GM19025 (cell line): ENCODE results near the gene KCNQ4.

Experiments used
- ATAC-seq: cut with Tn5 transposase; IDR thresholded peaks from one replicate; pipeline ENCODE4 v1.9.1; 2021; ENCODE audit warnings: mild to moderate bottlenecking, low read depth, moderate library complexity; ENCODE audit not compliant: unreplicated experiment

The KCNQ4 gene

GRCh38 chr1:40838980-40839942 lies 55.7 kb downstream of the KCNQ4 start:
- no peak for ATAC-seq

- ATAC-seq = no peak
These were observed 56.4 kb downstream of the KCNQ4 start for GRCh38 chr1:40839943-40840335.

- ATAC-seq = no peak
These were observed 57.1 kb downstream of the KCNQ4 start for GRCh38 chr1:40840526-40841323.

- ATAC-seq = no peak
These were observed 58.0 kb downstream of the KCNQ4 start for GRCh38 chr1:40841602-40842001.

GRCh38 chr1:40842207-40842606 lies 58.6 kb downstream of the KCNQ4 start:
- ATAC-seq = no peak

- ATAC-seq = no peak
These were observed 59.1 kb downstream of the KCNQ4 start for GRCh38 chr1:40842691-40843090.

GRCh38 chr1:40844079-40844478 lies 60.5 kb downstream of the KCNQ4 start:
- ATAC-seq = no peak

GRCh38 chr1:40844887-40845878 lies 61.6 kb downstream of the KCNQ4 start:
- no peak for ATAC-seq

GRCh38 chr1:40845895-40846294 lies 62.3 kb downstream of the KCNQ4 start:
- ATAC-seq = no peak

- ATAC-seq = no peak
These were observed 63.6 kb downstream of the KCNQ4 start for GRCh38 chr1:40847023-40847745.

- no peak for ATAC-seq
These were observed 65.1 kb downstream of the KCNQ4 start for GRCh38 chr1:40848530-40849189.

GRCh38 chr1:40849801-40850592 lies 66.4 kb downstream of the KCNQ4 start:
- no peak for ATAC-seq

- ATAC-seq = no peak
These were observed 68.1 kb downstream of the KCNQ4 start for GRCh38 chr1:40851643-40852042.

GRCh38 chr1:40853113-40853884 lies 69.7 kb downstream of the KCNQ4 start:
- no peak for ATAC-seq

- ATAC-seq = no peak
These were observed 70.2 kb downstream of the KCNQ4 start for GRCh38 chr1:40853885-40854170.

- no peak for ATAC-seq
These were observed 71.9 kb downstream of the KCNQ4 start for GRCh38 chr1:40855513-40855912.

- ATAC-seq = no peak
These were observed 72.5 kb downstream of the KCNQ4 start for GRCh38 chr1:40856116-40856515.
